ENCODE data around the gene PREP. TPM values are rescaled to one million over a fixed set of nuclear protein-coding genes. Genes with fewer than 3 reads are reported as not detected.

Gene PREP
- total and polyA plus RNA-seq, 2 of the 8 experiments (the other 6 are each of a cell fraction or from before 2014, with no cell fraction given) = 26.8 to 70.0 TPM

DNA sequence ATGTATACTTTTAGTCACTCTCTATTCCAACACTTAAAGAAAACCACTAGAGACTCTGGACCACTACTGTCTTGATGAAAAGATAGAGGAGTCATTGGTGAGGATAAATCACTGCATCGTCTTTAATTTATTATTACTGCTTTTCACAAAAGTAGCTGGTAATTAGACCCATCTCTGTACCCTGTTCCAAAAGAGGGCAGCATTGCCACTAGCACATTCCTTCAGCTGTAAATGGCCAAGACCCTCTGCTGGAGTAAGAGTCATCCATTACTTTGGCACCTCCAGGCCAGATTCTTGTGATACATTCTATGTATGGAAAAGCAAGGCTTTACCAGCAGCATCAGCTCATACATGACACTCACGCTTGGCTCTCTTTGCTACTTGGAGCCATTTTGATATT, 49.5 kb upstream of the PREP start:
- Histone ChIP-seq H2BK12ac (ENCODE audit: low read depth, low read length) (no peak overlapping the region), H2AFZ (ENCODE audit: low read length) (no peak overlapping the region), H3K4me3 (ENCODE audit: extremely low read depth in 1 of 4, insufficient read depth in 2 of 4, low read depth in 3 of 4, low read length in 4 of 4) (no peak overlapping the region), H3K9me3 (ENCODE audit: insufficient read depth in 2 of 2, low read depth in 1 of 2, low read length in 1 of 2) (no peaks in the 10 kb centered on the region), H3K79me2 (ENCODE audit: control insufficient read depth in 1 of 2, insufficient read depth in 2 of 2, low read length in 2 of 2) (no peaks in the 10 kb centered on the region), H3K4me2 (ENCODE audit: insufficient read depth in 1 of 2, low read depth in 2 of 2, low read length in 2 of 2) (no peak overlapping the region), H2BK120ac (replicated peaks; ENCODE audit: low read depth, low read length) (no peak overlapping the region), H2BK20ac (ENCODE audit: low read length) (no peak overlapping the region), H3K23ac (ENCODE audit: insufficient read length) (no peak overlapping the region), H3K18ac (ENCODE audit: extremely low read depth, low read length) (no peak overlapping the region), H3K9ac (replicated peaks in 1 of 4; ENCODE audit: extremely low read depth in 1 of 4, low read depth in 3 of 4, low read length in 3 of 4) (no peak overlapping the region), H3K23me2 (ENCODE audit: low read depth, low read length) (no peaks in the 10 kb centered on the region), H2BK15ac (ENCODE audit: low read length) (no peak overlapping the region), H4K20me1 (replicated peaks in 1 of 2; ENCODE audit: control insufficient read depth in 1 of 2, insufficient read depth in 2 of 2, low read length in 2 of 2) (no peaks in the 10 kb centered on the region), H3K79me1 (ENCODE audit: low read depth, low read length) (no peaks in the 10 kb centered on the region), H3K4me1 (replicated peaks in 1 of 4; ENCODE audit: control insufficient read depth in 3 of 4, insufficient read depth in 4 of 4, low read length in 3 of 4) (0 out of 7 replicates have a peak, but pooled peaks cover 0 to 2% (median 0%) of the 10 kb centered on the region in 4 experiments), H3K4ac (replicated peaks; ENCODE audit: insufficient read length, low read depth, low read length) (no peak overlapping the region), H4K8ac (ENCODE audit: extremely low read depth, insufficient read depth, low read length) (no peak overlapping the region), H4K91ac (replicated peaks; ENCODE audit: insufficient read length, low read length) (no peak overlapping the region), H3K14ac (ENCODE audit: insufficient read length) (no peak overlapping the region), H3K27ac (ENCODE audit: low read depth, low read length) (no peak overlapping the region), H3K56ac (replicated peaks; ENCODE audit: insufficient read length, low read depth, low read length) (no peak overlapping the region), H3K27me3 (replicated peaks in 1 of 4; ENCODE audit: control insufficient read depth in 3 of 4, extremely low read depth in 1 of 4, insufficient read depth in 3 of 4, low read length in 3 of 4) (no peaks in the 10 kb centered on the region), H3K36me3 (ENCODE audit: control insufficient read depth in 2 of 4, insufficient read depth in 4 of 4, low read length in 3 of 4) (no peaks in the 10 kb centered on the region), H2AK5ac (ENCODE audit: low read depth, low read length) (no peak overlapping the region), H4K5ac (ENCODE audit: insufficient read length, low read depth, low read length) (no peak overlapping the region), H2BK5ac (ENCODE audit: low read depth, low read length) (no peak overlapping the region)
- WGBS, 2 experiments (ENCODE audit: extremely low coverage in 1 of 2, insufficient coverage in 1 of 2, insufficient read length in 1 of 2, insufficient replicate concordance in 2 of 2, low coverage in 1 of 2, low lambda C conversion rate in 2 of 2, missing lambda C conversion rate in 1 of 2) = 98% methylated on average over 2 of the region's 2 CpGs; no CpG with 5 or more reads in 1 of the 2 experiments
- FAIRE-seq (no peak), DNase-seq (ENCODE audit: low read depth in 1 of 2, low spot score in 2 of 2) (no peak)
- TF ChIP-seq CREB1 (IDR thresholded peaks at IDR 0.05) (no peak), RAD21 (IDR thresholded peaks at IDR 0.05 in 1 of 2, conservative IDR thresholded peaks at IDR 0.05 in 1 of 2; ENCODE audit: low read depth in 2 of 2, low read length in 2 of 2) (peak; percentile 24 to 45; a peak in 3 of 4 replicates), NRF1 (IDR thresholded peaks at IDR 0.05; ENCODE audit: low read depth, low read length) (no peak), POLR2A (IDR thresholded peaks at IDR 0.05; ENCODE audit: control extremely low read depth in 1 of 2, low read depth in 2 of 2, low read length in 2 of 2) (no peak), TAF7 (optimal IDR thresholded peaks at IDR 0.05; ENCODE audit: borderline replicate concordance, low read depth, low read length) (no peak)
- TF ChIP-seq, protein P1, sequence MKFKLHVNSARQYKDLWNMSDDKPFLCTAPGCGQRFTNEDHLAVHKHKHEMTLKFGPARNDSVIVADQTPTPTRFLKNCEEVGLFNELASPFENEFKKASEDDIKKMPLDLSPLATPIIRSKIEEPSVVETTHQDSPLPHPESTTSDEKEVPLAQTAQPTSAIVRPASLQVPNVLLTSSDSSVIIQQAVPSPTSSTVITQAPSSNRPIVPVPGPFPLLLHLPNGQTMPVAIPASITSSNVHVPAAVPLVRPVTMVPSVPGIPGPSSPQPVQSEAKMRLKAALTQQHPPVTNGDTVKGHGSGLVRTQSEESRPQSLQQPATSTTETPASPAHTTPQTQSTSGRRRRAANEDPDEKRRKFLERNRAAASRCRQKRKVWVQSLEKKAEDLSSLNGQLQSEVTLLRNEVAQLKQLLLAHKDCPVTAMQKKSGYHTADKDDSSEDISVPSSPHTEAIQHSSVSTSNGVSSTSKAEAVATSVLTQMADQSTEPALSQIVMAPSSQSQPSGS (IDR thresholded peaks at IDR 0.05; ENCODE audit: low read length) = no peak
- POLR2A ChIA-PET (ENCODE audit: partially characterized antibody) = no interaction called here
- CTCF ChIA-PET (ENCODE audit: partially characterized antibody) = interaction anchor here (1.3 to 2.7 kb wide), 2 partner anchors 20 to 771 kb away, joined by 3 to 11 read pairs; no protein-coding TSS in a partner anchor

Data from H1 (cell line).